ENCODE data around the gene CCDC24. TPM values are rescaled to one million over a fixed set of nuclear protein-coding genes. Genes with fewer than 3 reads are reported as not detected.
A peak's percentile ranks its signal among the peaks of the same experiment; 100 is the strongest.

CCDC24 gene
- total and polyA plus RNA-seq, 9 of the 15 experiments (the other 6 are each of a cell fraction or from before 2014, with no cell fraction given), result 0.31 to 4.5 (median 1.5) TPM

DNA sequence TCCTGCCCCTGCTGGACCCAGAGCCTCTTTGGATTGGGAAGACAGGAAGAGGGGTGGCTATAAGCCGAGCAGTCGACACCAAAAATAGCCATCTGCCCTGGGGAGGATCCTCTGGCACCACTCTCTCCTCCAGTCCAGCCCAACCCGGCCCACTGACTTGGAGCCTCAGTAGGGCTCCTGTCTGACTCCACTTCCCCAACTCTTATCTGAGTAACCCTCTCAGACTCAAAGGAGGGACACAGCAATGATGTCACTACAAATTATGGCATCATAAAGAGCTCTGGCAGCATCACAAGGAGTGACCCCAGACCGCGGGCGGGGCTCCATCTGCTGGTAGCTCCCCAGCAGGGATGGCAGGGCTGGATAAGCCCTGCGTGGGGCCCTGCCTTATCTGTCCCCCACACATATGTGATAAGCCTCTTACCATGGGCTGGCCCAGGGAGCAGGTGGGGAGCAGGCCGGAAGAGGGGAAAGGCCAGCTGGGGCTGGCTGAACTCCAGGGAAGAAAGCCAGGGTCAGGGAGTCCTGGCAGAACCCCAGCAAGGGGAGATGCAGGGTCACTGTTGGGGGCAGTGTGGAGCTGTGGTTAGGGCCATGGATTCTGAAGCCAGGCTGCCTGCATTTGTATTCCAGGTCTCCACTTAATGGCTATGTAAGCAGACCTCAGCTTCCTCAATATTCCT is 44.5 kb downstream of the CCDC24 start (continued):
- TF ChIP-seq ZNF609 (CRISPR knock-in tag; IDR thresholded peaks at IDR 0.05; ENCODE audit: borderline replicate concordance) (peak; percentile 100), KHSRP (IDR thresholded peaks at IDR 0.05) (peak; percentile 98), ZNF431 (CRISPR knock-in tag; IDR thresholded peaks at IDR 0.05) (no peak), ZNF561 (CRISPR knock-in tag; conservative IDR thresholded peaks at IDR 0.05) (peak; percentile 59; the same call in 1 of the 2 replicates), HNRNPK (IDR thresholded peaks at IDR 0.05; ENCODE audit: low read depth, low read length, poor library complexity, severe bottlenecking) (no peak), KDM4B (IDR thresholded peaks at IDR 0.05; ENCODE audit: borderline replicate concordance in 2 of 2, low read depth in 1 of 2) (peak in 1 of 2 experiments; percentile 89; a peak in 1 of 4 replicates), U2AF1 (optimal IDR thresholded peaks at IDR 0.05; ENCODE audit: low read depth, low read length) (no peak), BDP1 (IDR thresholded peaks at IDR 0.05; ENCODE audit: insufficient read depth, insufficient read length) (no peak), TSC22D4 (tag; IDR thresholded peaks at IDR 0.05) (no peak)
- TF ChIP-seq, protein P1, sequence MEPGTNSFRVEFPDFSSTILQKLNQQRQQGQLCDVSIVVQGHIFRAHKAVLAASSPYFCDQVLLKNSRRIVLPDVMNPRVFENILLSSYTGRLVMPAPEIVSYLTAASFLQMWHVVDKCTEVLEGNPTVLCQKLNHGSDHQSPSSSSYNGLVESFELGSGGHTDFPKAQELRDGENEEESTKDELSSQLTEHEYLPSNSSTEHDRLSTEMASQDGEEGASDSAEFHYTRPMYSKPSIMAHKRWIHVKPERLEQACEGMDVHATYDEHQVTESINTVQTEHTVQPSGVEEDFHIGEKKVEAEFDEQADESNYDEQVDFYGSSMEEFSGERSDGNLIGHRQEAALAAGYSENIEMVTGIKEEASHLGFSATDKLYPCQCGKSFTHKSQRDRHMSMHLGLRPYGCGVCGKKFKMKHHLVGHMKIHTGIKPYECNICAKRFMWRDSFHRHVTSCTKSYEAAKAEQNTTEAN (CRISPR knock-in tag; IDR thresholded peaks at IDR 0.05), result no peak
- TF ChIP-seq, protein P2, sequence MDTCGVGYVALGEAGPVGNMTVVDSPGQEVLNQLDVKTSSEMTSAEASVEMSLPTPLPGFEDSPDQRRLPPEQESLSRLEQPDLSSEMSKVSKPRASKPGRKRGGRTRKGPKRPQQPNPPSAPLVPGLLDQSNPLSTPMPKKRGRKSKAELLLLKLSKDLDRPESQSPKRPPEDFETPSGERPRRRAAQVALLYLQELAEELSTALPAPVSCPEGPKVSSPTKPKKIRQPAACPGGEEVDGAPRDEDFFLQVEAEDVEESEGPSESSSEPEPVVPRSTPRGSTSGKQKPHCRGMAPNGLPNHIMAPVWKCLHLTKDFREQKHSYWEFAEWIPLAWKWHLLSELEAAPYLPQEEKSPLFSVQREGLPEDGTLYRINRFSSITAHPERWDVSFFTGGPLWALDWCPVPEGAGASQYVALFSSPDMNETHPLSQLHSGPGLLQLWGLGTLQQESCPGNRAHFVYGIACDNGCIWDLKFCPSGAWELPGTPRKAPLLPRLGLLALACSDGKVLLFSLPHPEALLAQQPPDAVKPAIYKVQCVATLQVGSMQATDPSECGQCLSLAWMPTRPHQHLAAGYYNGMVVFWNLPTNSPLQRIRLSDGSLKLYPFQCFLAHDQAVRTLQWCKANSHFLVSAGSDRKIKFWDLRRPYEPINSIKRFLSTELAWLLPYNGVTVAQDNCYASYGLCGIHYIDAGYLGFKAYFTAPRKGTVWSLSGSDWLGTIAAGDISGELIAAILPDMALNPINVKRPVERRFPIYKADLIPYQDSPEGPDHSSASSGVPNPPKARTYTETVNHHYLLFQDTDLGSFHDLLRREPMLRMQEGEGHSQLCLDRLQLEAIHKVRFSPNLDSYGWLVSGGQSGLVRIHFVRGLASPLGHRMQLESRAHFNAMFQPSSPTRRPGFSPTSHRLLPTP (IDR thresholded peaks at IDR 0.05; ENCODE audit: borderline replicate concordance, extremely low read depth, insufficient read length), result no peak
- TF ChIP-seq, protein P3, sequence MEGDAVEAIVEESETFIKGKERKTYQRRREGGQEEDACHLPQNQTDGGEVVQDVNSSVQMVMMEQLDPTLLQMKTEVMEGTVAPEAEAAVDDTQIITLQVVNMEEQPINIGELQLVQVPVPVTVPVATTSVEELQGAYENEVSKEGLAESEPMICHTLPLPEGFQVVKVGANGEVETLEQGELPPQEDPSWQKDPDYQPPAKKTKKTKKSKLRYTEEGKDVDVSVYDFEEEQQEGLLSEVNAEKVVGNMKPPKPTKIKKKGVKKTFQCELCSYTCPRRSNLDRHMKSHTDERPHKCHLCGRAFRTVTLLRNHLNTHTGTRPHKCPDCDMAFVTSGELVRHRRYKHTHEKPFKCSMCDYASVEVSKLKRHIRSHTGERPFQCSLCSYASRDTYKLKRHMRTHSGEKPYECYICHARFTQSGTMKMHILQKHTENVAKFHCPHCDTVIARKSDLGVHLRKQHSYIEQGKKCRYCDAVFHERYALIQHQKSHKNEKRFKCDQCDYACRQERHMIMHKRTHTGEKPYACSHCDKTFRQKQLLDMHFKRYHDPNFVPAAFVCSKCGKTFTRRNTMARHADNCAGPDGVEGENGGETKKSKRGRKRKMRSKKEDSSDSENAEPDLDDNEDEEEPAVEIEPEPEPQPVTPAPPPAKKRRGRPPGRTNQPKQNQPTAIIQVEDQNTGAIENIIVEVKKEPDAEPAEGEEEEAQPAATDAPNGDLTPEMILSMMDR (IDR thresholded peaks at IDR 0.05 in 2 of 3, conservative IDR thresholded peaks at IDR 0.05 in 1 of 3; ENCODE audit: insufficient read depth in 2 of 3, low read depth in 1 of 3, low read length in 3 of 3), result peak; percentile 57 to 79 (median 73)
